PC-9 (cell line): ENCODE measurements around the gene FTO. TPM values are rescaled to one million over a fixed set of nuclear protein-coding genes. Genes with fewer than 3 reads are reported as not detected.

Experiments
- BruUV-seq: library from RNA; stranded (reverse); fragments of 400-500 nt; replicated peaks from 2 replicates; lab custom pipeline; 2021; lab: Mats Ljungman, UMichigan
- CTCF ChIA-PET: fragments of 300-600 bp; sonication (Branson Sonifier 250); formaldehyde crosslinking; loops from one replicate; lab custom pipeline; 2022; ENCODE audit warnings: antibody characterized with exemption; lab: Charles Lee
- POLR2A ChIA-PET: fragments of 300-600 bp; sonication (Branson Sonifier 250); formaldehyde crosslinking; loops from one replicate; lab custom pipeline; 2022; ENCODE audit warnings: antibody characterized with exemption; ENCODE audit not compliant: unreplicated experiment; lab: Charles Lee
- DNase-seq, 2 experiments: peaks; one replicate each; pipeline versions ENCODE4 v3.0.0 to v3.0.0-alpha.2; 2015 to 2022; ENCODE audit warnings: mixed read lengths in 1 of 2
- H2AFZ ChIP-seq: fragments of 200-600 bp; sonication (generic); 2 replicates; pipeline ENCODE4 v1.8.1; 2017; ENCODE audit warnings: antibody characterized with exemption
- H3F3A ChIP-seq: fragments of 200-600 bp; sonication (generic); 2 replicates; pipeline ENCODE4 v1.8.1; 2017; ENCODE audit warnings: antibody characterized with exemption, mild to moderate bottlenecking, low read depth; ENCODE audit not compliant: insufficient read depth
- H3K27ac ChIP-seq: fragments of 200-600 bp; sonication (generic); 2 replicates; pipeline ENCODE4 v1.6.1; 2016; ENCODE audit warnings: mixed run types
- H3K27me3 ChIP-seq: fragments of 200-600 bp; sonication (generic); 2 replicates; pipeline ENCODE4 v1.6.1; 2016; ENCODE audit warnings: low read depth, mixed run types; ENCODE audit not compliant: insufficient read depth
- H3K36me3 ChIP-seq: fragments of 200-600 bp; sonication (generic); 2 replicates; pipeline ENCODE4 v1.6.1; 2016; ENCODE audit warnings: low read depth, mixed run types
- H3K4me1 ChIP-seq: fragments of 200-600 bp; sonication (generic); replicated peaks from 2 replicates; pipeline ENCODE4 v1.6.1; 2016; ENCODE audit warnings: mixed run types; ENCODE audit not compliant: insufficient read depth
- H3K4me2 ChIP-seq: fragments of 200-600 bp; sonication (generic); 2 replicates; pipeline ENCODE4 v1.6.1; 2017; ENCODE audit warnings: mixed run types
- H3K4me3 ChIP-seq: fragments of 200-600 bp; sonication (generic); 2 replicates; pipeline ENCODE4 v1.6.1; 2016; ENCODE audit warnings: mixed run types
- H3K79me2 ChIP-seq: fragments of 200-600 bp; sonication (generic); 2 replicates; pipeline ENCODE4 v1.6.1; 2017; ENCODE audit warnings: low read depth, mixed run types
- H3K9me2 ChIP-seq: fragments of 200-600 bp; sonication (generic); 2 replicates; pipeline ENCODE4 v1.8.1; 2017; ENCODE audit warnings: mild to moderate bottlenecking; ENCODE audit not compliant: insufficient read depth
- H3K9me3 ChIP-seq: fragments of 200-600 bp; sonication (generic); 2 replicates; pipeline ENCODE4 v1.8.1; 2016; ENCODE audit warnings: low read depth; ENCODE audit not compliant: insufficient read depth
- H4K20me1 ChIP-seq: fragments of 200-600 bp; sonication (generic); 2 replicates; pipeline ENCODE4 v1.8.1; 2017; ENCODE audit not compliant: insufficient read depth
- CTCF ChIP-seq: fragments of 200-600 bp; sonication (generic); conservative IDR thresholded peaks from 2 replicates; pipeline ENCODE4 v1.6.1; 2017; ENCODE audit warnings: mixed run types, antibody characterized with exemption, mild to moderate bottlenecking, moderate library complexity
- EZH2 ChIP-seq: fragments of 200-600 bp; sonication (generic); IDR thresholded peaks from 2 replicates; pipeline ENCODE4 v1.8.0; 2017; ENCODE audit warnings: antibody characterized with exemption, low read depth
- intact Hi-C: fragments of 100-400 bp; cut with micrococcal nuclease; formaldehyde crosslinking; loops from one replicate; pipeline ENCODE4 v1.10.0; 2022; ENCODE audit not compliant: unreplicated experiment
- total RNA-seq: library from RNA; stranded (reverse); gene quantifications from 2 replicates; pipeline ENCODE4 v1.2.3, GENCODE V29; 2021

The FTO gene
- total RNA-seq, 1 experiment from 2014 or later, result 58.1 TPM

DNA sequence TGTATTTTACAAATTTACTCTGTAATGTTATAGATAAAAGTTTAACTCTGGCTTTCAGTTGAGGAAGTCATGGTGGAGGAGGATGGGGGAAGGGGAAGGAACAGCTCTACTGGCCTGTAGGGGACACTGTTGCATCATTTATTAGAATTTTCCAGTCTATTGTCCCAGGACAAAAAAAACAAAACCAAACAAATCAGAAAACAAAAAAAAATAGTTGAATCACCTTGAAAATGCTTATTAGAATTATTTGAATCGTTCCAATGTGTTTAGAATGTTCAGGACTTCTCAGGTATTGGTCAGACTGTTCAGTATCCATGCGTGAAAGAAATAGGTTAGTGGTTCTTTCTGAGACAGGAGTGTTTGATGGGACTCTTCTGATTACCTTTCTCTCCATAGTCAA is 242.0 kb downstream of the FTO start:
- H3F3A ChIP-seq, result no peaks in the 10 kb centered on the region
- no peaks in the 10 kb centered on the region for H3K9me2 ChIP-seq
- no peaks in the 10 kb centered on the region for H3K27me3 ChIP-seq
- no TSS peak for BruUV-seq
- H3K4me1 ChIP-seq, result peaks cover 23% of the 10 kb centered on the region
- TF ChIP-seq CTCF (peak; percentile 77), EZH2 (no peak)
- H3K36me3 ChIP-seq, result no peaks in the 10 kb centered on the region
- peak; percentile 3 to 43 for DNase-seq
- no peak overlapping the region for H2AFZ ChIP-seq
- no peak overlapping the region for H3K4me2 ChIP-seq
- intact Hi-C loops, result loop anchor here (2.0 to 10.0 kb wide), 2 partner anchors 51 to 173 kb away; no protein-coding TSS in a partner anchor
- H3K4me3 ChIP-seq, result no peak overlapping the region
- POLR2A ChIA-PET, result interaction anchor here (0.5 kb wide), 1 partner anchor 1012 kb away, joined by 3 read pairs; no protein-coding TSS in a partner anchor
- H3K79me2 ChIP-seq, result no peaks in the 10 kb centered on the region
- no peaks in the 10 kb centered on the region for H4K20me1 ChIP-seq
- no peak overlapping the region for H3K27ac ChIP-seq
- CTCF ChIA-PET, result interaction anchor here (0.9 kb wide), 1 partner anchor 1519 kb away, joined by 3 read pairs; no protein-coding TSS in a partner anchor
- no peaks in the 10 kb centered on the region for H3K9me3 ChIP-seq

DNA sequence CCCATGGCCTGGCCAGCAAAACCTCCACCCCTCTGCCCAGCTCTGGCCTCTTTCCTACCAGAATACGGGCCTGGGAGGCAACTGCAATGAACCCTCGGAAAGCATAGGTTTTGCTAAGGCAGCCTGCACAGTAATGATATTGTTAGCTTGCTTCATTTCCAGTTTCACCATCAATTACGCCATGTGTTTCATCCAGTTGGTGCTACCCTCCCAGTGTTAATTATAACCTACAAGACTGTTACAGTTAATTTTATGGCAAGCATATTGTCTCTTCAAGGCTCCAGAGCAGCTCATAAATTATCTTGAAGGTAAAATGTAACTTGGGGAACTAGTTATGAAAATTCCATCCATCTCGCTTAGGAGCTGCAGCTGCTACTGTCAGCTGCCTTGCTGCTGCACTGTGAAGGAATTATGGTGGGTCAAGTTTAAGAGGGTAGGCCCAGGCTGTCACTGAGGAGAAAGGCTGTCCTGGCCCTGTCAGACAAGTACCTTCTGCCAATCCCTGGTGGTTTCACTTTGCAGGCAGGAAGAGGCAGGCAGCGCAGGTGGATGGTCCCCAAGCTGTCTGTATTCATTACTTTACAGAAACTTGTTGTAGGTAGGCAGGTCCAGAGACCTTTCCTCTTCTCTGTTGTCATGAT is 242.9 kb downstream of the FTO start:
- H4K20me1 ChIP-seq, result no peaks in the 10 kb centered on the region
- POLR2A ChIA-PET, result no interaction called here
- no peaks in the 10 kb centered on the region for H3K9me2 ChIP-seq
- TF ChIP-seq CTCF (no peak), EZH2 (no peak)
- no peak overlapping the region for H2AFZ ChIP-seq
- no peaks in the 10 kb centered on the region for H3K36me3 ChIP-seq
- no peaks in the 10 kb centered on the region for H3F3A ChIP-seq
- H3K4me2 ChIP-seq, result no peak overlapping the region
- no peaks in the 10 kb centered on the region for H3K9me3 ChIP-seq
- H3K79me2 ChIP-seq, result no peaks in the 10 kb centered on the region
- H3K27ac ChIP-seq, result no peak overlapping the region
- no peaks in the 10 kb centered on the region for H3K27me3 ChIP-seq
- no TSS peak for BruUV-seq
- peaks cover 23% of the 10 kb centered on the region for H3K4me1 ChIP-seq
- CTCF ChIA-PET, result no interaction called here
- DNase-seq, result no peak
- no peak overlapping the region for H3K4me3 ChIP-seq
- intact Hi-C loops, result loop anchor here (2.0 to 10.0 kb wide), 2 partner anchors 52 to 174 kb away; no protein-coding TSS in a partner anchor

DNA sequence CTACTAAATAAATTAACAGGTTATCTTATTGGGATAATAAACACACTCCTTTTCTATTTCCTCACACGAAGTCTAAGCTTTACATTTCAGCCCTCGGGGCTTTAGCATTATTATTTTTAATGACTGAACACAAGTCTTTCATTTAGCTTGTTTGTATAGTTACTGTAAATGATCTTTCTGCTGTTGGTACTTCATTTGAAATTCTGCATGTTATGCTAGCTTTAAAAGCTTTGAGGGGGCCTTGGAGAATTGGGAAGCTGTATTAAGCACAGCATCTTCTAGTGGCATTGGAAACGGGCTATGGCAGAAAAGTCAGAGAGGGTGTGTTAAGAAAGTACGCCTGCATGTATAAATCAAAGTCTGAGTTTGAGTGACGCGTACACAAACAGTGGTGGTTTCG is 243.7 kb downstream of the FTO start:
- intact Hi-C loops, result loop anchor here (2.0 to 10.0 kb wide), 2 partner anchors 53 to 175 kb away; no protein-coding TSS in a partner anchor
- H3K36me3 ChIP-seq, result no peaks in the 10 kb centered on the region
- TF ChIP-seq EZH2 (no peak), CTCF (no peak)
- H3K4me3 ChIP-seq, result no peak overlapping the region
- H2AFZ ChIP-seq, result no peak overlapping the region
- no peaks in the 10 kb centered on the region for H3K27me3 ChIP-seq
- no peak for DNase-seq
- no TSS peak for BruUV-seq
- H3K4me2 ChIP-seq, result no peak overlapping the region
- ChIA-PET POLR2A (no interaction called here), CTCF (interaction anchor here (0.5 kb wide), 1 partner anchor 988 kb away, joined by 10 read pairs; no protein-coding TSS in a partner anchor)
- no peaks in the 10 kb centered on the region for H4K20me1 ChIP-seq
- H3F3A ChIP-seq, result no peaks in the 10 kb centered on the region
- H3K27ac ChIP-seq, result no peak overlapping the region
- H3K79me2 ChIP-seq, result no peaks in the 10 kb centered on the region
- H3K9me2 ChIP-seq, result no peaks in the 10 kb centered on the region
- H3K4me1 ChIP-seq, result peaks cover 23% of the 10 kb centered on the region
- H3K9me3 ChIP-seq, result no peaks in the 10 kb centered on the region
